HEK293T (cell line): Measurements from ENCODE around the gene DIO1.

ENCODE experiments used
- FOXK2 ChIP-seq: fragments of 450-650 bp; IDR thresholded peaks from 2 replicates; pipeline ENCODE4 v1.6.1; 2016; ENCODE audit warnings: mild to moderate bottlenecking
- SP1 ChIP-seq: fragments of 450-650 bp; IDR thresholded peaks from 2 replicates; pipeline ENCODE4 v1.6.1; 2017

DNA sequence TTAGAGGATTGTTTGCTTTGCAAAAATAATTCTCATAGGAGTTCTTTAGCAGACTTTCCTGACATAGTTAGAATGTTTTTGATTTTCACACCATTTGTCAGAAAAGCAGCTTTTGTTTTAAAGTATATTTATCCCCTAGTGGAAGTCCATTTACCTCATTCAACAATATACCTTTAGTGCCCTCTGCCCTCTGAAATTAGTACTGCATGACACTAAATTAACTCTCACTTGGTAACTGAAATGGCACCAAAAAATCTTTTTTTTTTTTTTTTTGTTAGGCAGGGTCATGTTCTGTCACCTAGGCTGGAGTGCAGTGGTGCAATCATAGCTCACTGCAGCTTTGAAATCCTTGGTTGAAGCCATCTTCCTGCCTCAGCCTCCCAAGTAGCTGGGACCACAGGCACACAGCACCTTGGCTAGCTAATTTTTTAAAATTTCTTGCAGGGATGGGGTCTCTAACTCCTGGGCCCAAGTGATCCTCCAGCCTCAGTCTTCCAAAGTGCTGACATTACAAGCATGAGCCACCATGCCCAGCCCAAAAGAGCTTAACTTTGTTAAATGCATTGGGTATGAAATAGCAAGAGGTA is 65.8 kb downstream of the DIO1 start:
- TF ChIP-seq FOXK2, result no peak
- TF ChIP-seq SP1, result no peak
